HG02852 (cell line): ENCODE data around the gene CD244.
A peak's percentile ranks its signal among the peaks of the same experiment; 100 is the strongest.
"Not testable (repeated sequence)": the region's sequence is repeated elsewhere in the genome, so short reads cannot be mapped to it uniquely, and the experiment has no call there.

Experiments
- ATAC-seq: cut with Tn5 transposase; IDR thresholded peaks from one replicate; pipeline ENCODE4 v1.9.1; 2021; ENCODE audit warnings: mild to moderate bottlenecking, moderate library complexity; ENCODE audit not compliant: unreplicated experiment

CD244 gene

DNA sequence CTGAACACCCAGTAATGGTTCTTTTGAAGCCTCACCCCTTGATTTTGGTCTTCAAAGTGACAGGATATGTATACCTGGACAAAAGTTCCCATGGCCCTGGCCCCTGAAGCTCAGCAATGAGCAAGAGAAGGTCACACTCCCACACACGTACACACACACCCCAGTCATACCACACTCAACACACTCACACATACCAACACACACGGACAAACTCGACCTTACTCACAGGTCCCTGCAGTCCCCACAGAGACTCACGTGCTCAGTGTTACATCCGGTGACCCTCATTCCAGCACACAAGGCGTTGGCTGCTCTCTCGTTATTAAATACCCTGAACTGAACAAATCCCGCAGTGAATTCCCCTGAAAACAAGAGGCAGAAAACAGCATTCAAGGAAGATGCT is 16.4 kb upstream of the CD244 start:
- ATAC-seq = no peak

- ATAC-seq = no peak
These were observed 14.5 kb upstream of the CD244 start for GRCh38 chr1:160877221-160877620.

DNA sequence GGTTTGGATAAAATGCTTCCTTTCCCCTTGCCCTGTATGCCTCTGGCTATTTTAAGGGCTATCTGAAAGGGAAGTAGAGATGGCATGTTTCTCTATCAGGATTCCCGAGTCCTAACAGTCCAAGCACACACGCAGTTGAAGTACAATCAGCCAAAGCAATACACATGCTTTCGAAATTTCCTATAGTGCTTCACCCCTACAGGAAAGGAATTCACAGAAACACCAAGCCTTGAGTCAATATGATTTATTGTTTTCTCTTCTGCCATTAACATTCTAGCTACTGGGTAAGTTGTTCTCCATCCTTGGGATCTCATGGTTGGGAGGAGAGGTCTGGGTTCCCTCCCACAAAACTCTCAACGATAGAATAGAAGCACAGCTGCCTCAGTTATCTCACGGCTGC is 13.6 kb upstream of the CD244 start:
- ATAC-seq = no peak

GRCh38 chr1:160875591-160875990 is 12.9 kb upstream of the CD244 start:
- ATAC-seq = not testable (repeated sequence)

- no peak for ATAC-seq
These were observed 12.2 kb upstream of the CD244 start for GRCh38 chr1:160874935-160875334.

GRCh38 chr1:160868141-160868540 is 5.5 kb upstream of the CD244 start:
- ATAC-seq = no peak

DNA sequence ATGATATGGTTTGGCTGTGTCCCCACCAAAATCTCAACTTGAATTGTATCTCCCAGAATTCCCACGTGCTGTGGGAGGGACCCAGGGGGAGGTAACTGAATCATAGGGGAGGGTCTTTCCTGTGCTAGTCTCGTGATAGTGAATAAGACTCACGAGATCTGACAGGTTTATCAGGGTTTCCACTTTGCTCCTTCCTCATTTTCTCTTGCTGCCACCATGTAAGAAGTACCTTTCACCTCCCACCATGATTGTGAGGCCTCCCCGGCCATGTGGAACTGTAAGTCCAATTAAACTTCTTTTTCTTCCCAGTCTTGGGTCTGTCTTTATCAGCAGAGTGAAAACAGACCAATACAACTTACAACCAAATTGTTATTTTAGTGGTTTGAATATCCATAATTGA is 5.0 kb upstream of the CD244 start:
- not testable (repeated sequence) for ATAC-seq

GRCh38 chr1:160866695-160867260 is 4.1 kb upstream of the CD244 start:
- ATAC-seq = no peak

GRCh38 chr1:160866001-160866694 is 3.5 kb upstream of the CD244 start:
- ATAC-seq = no peak

DNA sequence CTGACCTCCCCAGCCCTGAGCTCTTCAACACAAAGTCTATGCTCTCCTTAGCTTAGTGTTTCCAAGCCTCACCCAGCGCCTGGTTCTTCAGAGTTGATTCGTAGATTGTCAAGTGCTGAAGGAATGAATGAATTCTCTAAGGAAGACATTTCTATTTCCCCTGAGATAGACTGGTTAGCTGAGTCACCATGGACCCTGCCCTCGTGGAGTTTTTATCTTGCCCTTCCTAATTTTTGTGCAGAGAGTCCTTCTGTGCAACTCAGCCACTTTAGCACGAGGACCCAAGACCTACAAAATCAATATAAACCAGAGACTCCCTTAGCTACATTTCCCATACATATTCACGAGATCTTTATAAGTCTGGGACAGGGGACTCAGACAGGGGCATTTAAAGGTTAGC is 2.6 kb upstream of the CD244 start:
- ATAC-seq = no peak

DNA sequence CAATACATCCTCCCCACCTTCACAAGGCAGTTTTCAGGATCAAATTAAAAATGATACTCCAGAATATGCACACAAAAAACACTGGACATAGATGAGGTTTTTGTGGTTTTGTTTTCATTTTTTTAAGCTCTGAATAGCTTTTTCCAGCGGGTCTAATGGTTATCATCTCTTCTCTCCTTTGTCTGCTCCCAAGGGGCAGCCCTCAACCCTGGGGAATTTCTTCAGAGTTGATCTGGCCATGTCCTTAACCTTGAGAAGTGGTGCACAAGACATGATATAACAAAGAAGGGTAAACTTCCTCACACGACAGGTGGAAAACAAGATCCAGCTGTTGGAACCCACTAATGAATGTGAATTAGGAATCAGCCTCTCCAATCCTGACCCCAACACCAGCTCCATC is 1.5 kb upstream of the CD244 start:
- no peak for ATAC-seq

DNA sequence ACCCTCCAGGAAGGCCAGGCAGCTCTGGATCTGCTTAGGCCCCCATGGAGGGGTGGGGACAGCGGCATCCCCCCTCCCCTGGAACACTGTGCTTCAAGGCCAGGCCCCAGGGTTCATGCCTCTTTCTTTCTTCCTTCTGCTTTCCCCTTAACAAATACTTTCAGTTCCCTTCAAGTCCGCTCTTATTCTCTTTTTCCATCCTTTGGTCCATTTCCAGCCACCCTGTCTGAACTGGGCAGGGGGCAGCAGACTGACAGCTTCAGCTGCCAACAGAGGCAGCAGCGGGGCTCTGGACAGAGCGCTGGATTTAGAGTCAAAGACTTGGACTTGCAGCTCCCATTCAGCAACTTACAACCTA is 1.1 kb upstream of the CD244 start:
- no peak for ATAC-seq

- no peak for ATAC-seq
These were observed 530 bp upstream of the CD244 start for GRCh38 chr1:160863061-160863773.

- no peak for ATAC-seq
These were observed 1.7 kb downstream of the CD244 start for GRCh38 chr1:160860840-160861505.

DNA sequence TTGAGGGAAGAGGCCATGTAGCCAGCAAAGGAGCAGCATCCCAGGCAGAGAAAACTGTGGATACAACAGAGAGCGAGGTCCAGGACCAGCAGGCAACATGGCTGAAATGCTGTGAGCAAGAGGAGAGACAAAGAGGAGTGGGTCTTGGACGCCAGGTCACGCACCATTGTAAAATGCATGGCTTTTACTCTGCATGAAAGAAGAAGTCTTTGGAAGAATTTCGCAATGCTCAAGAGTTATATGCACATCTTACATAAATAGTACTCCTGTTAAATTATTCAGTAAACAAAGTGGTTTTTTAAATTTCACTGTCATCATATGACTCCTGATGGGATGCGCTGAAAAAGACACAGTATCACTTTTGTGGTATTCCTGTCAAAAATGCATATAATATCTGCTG is 3.5 kb downstream of the CD244 start:
- ATAC-seq = no peak

DNA sequence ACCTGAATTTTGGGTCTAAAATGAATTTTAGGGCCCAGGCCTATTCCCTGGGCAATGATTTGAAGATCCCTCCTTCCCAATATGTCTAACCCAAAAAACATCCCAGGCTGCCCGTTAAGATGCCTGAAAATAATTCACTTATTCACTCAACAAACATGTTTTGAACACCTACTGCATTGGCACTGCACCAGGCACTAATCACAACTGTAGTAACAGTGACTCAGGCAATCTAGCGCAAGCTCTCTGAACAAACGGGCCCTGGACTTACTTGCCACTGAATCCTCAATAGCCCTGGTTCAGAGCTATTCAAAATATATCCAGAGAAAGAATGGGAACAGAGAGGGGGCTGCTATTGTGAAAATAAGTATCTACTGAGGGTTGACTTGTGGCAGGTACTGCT is 4.2 kb downstream of the CD244 start:
- no peak for ATAC-seq

GRCh38 chr1:160858097-160858496 is 4.6 kb downstream of the CD244 start:
- ATAC-seq = no peak

GRCh38 chr1:160855181-160855981 is 7.3 kb downstream of the CD244 start:
- ATAC-seq = peak; percentile 61

DNA sequence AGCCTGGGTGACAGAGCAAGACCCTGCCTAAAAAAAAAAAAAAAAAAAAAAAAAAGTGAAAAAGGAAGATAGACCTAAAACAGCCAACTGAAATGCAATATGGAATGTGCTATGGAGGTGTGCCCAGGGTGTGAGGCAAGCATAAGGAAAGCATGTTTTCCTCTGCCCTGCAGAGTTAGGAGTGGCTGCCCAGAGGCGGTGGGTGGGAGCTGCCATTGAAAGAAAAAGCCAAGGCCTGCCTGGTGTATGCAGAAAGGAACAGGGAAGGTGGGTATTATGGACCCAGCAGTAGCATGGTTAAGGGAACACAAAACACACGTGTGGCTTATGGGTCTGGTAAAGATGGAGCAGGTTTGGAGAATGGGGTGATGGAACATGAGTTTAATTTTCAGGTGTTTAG is 8.9 kb downstream of the CD244 start:
- ATAC-seq = no peak

DNA sequence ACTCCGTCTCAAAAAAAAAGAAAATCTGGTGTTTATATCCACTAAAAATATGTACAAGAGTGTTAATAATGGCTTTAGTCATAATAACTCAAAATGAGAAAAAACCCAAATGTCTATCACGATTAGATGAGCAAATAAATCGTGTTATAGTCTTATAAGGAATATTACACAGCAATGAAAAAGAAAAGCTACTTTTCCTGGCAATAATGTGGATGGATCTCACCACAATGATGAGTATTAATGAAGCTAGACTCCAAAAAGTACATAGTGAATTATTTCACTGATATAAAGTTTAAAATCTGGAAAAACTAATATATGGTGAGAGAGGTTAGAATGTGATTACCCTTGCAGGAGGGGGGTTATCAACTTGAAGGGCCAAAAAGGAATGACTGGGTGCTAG is 9.7 kb downstream of the CD244 start:
- ATAC-seq = no peak

- ATAC-seq = no peak
These were observed 11.7 kb downstream of the CD244 start for GRCh38 chr1:160850993-160851392.
